Smooth muscle cell (in vitro differentiated cells): ENCODE measurements around the gene RTRAF. TPM values are rescaled to one million over a fixed set of nuclear protein-coding genes. Genes with fewer than 3 reads are reported as not detected.

Experiments used
- DNase-seq: peaks from one replicate; lab custom pipeline; 2025; ENCODE audit not compliant: unreplicated experiment; lab: John Stamatoyannopoulos, UW
- H2AFZ ChIP-seq: fragments of 200-600 bp; sonication (generic); 2 replicates; pipeline ENCODE4 v1.6.0; 2016; ENCODE audit warnings: antibody characterized with exemption, low read depth, mild to moderate bottlenecking
- H3F3A ChIP-seq: fragments of 200-600 bp; sonication (generic); 2 replicates; pipeline ENCODE4 v1.6.0; 2017; ENCODE audit warnings: antibody characterized with exemption, low read depth
- H3K27ac ChIP-seq: fragments of 200-600 bp; sonication (generic); 2 replicates; pipeline ENCODE4 v1.5.1; 2016; ENCODE audit warnings: low read depth, mild to moderate bottlenecking
- H3K27me3 ChIP-seq: fragments of 200-600 bp; sonication (generic); 2 replicates; pipeline ENCODE4 v1.6.1; 2016; ENCODE audit warnings: low read depth, mild to moderate bottlenecking
- H3K36me3 ChIP-seq: fragments of 200-600 bp; sonication (generic); 2 replicates; pipeline ENCODE4 v1.5.1; 2016; ENCODE audit warnings: low read depth
- H3K4me1 ChIP-seq: fragments of 200-600 bp; sonication (generic); 2 replicates; pipeline ENCODE4 v1.5.1; 2016; ENCODE audit warnings: low read depth
- H3K4me2 ChIP-seq: fragments of 200-600 bp; sonication (generic); 2 replicates; pipeline ENCODE4 v1.6.0; 2016; ENCODE audit warnings: mild to moderate bottlenecking
- H3K4me3 ChIP-seq: fragments of 200-600 bp; sonication (generic); 2 replicates; pipeline ENCODE4 v1.5.1; 2016; ENCODE audit warnings: mild to moderate bottlenecking
- H3K79me2 ChIP-seq: fragments of 200-600 bp; sonication (generic); 2 replicates; pipeline ENCODE4 v1.6.0; 2016; ENCODE audit warnings: low read depth, mild to moderate bottlenecking
- H3K9ac ChIP-seq: fragments of 200-600 bp; sonication (generic); 2 replicates; pipeline ENCODE4 v1.6.0; 2016; ENCODE audit warnings: low read depth
- H3K9me3 ChIP-seq: fragments of 200-600 bp; sonication (generic); replicated peaks from 2 replicates; pipeline ENCODE4 v1.5.1; 2016; ENCODE audit warnings: low read depth
- H4K20me1 ChIP-seq: fragments of 200-600 bp; sonication (generic); 2 replicates; pipeline ENCODE4 v1.6.0; 2016; ENCODE audit warnings: low read depth
- WGBS: methylation state at CpG from one replicate; pipeline ENCODE4 v1.1.7; 2016; ENCODE audit warnings: low lambda C conversion rate; 5-methylcytosine and 5-hydroxymethylcytosine counted together
- polyA plus RNA-seq: library from polyadenylated mRNA; unstranded; fragments of >200 nt; fragmentation: Nextera tagmentation; extraction: Ambion mirVana; gene quantifications from 2 replicates; pipeline ENCODE4 v1.2.1, GENCODE V29; 2016
- total RNA-seq: library from RNA; depleted of rRNA; stranded (reverse); fragments of >200 nt; gene quantifications from 2 replicates; pipeline ENCODE4 v1.2.3, GENCODE V29; 2014
- TF ChIP-seq, protein P1 (sequence below): fragments of 200-600 bp; sonication (generic); IDR thresholded peaks from 2 replicates; pipeline ENCODE4 v1.5.1; 2017; ENCODE audit warnings: borderline replicate concordance, mild to moderate bottlenecking, antibody characterized with exemption; ENCODE audit not compliant: insufficient read depth, poor library complexity, severe bottlenecking

The RTRAF gene
- total and polyA plus RNA-seq, 2 experiments from 2014 or later = 163 to 218 TPM

DNA sequence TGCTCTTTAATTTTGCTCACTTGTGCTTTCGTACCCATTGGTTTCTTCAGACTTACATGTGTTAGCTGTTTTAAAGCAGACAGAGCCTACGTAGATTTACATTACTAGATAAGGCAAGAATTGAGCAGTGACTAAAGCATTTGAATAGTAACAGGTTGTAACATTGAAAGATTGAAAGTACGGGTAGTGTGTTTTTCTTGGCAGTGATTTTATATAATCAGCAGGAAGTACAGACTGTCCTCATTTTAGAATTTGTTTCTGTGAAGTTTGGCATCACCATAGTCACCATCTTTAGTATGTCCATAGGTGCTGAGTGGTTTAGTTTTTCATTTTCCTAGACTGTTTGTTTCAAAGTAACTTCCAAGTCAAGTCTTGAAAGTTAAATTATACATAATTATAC lies 14.0 kb downstream of the RTRAF start:
- Histone ChIP-seq H3K9ac (no peak overlapping the region), H3K4me1 (no peaks in the 10 kb centered on the region), H3K9me3 (no peaks in the 10 kb centered on the region), H3F3A (peaks cover 22% of the 10 kb centered on the region), H3K27me3 (no peaks in the 10 kb centered on the region), H3K27ac (peak overlapping the region; percentile 33), H3K4me3 (no peak overlapping the region), H3K79me2 (peaks cover 24% of the 10 kb centered on the region), H4K20me1 (no peaks in the 10 kb centered on the region), H3K36me3 (peaks cover 41% of the 10 kb centered on the region), H2AFZ (no peak overlapping the region), H3K4me2 (no peak overlapping the region)
- WGBS = 65% methylated on average over 3 of the region's 3 CpGs
- TF ChIP-seq, protein P1, sequence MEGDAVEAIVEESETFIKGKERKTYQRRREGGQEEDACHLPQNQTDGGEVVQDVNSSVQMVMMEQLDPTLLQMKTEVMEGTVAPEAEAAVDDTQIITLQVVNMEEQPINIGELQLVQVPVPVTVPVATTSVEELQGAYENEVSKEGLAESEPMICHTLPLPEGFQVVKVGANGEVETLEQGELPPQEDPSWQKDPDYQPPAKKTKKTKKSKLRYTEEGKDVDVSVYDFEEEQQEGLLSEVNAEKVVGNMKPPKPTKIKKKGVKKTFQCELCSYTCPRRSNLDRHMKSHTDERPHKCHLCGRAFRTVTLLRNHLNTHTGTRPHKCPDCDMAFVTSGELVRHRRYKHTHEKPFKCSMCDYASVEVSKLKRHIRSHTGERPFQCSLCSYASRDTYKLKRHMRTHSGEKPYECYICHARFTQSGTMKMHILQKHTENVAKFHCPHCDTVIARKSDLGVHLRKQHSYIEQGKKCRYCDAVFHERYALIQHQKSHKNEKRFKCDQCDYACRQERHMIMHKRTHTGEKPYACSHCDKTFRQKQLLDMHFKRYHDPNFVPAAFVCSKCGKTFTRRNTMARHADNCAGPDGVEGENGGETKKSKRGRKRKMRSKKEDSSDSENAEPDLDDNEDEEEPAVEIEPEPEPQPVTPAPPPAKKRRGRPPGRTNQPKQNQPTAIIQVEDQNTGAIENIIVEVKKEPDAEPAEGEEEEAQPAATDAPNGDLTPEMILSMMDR = no peak
- DNase-seq = no peak

DNA sequence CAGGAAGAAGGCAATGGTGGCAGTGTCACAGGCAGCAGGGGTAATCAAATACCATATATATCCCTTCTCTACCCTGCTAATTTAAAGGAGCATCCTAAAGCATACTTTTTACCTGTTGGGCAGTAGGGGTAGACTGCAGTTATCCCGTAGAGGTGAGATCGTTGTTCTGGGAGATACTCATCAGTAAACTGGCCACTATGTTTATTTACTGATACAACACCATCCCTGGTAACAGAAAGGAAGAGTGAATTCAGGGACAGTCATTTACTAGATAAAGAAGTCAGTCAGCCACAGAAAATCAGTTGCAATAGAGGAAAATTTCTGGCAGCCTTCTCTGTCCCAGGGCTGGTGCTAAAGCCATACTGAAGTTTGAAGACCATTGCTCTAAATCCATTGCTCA lies 16.3 kb downstream of the RTRAF start:
- DNase-seq = no peak
- Histone ChIP-seq H3K4me2 (no peak overlapping the region), H4K20me1 (no peaks in the 10 kb centered on the region), H3K9me3 (no peaks in the 10 kb centered on the region), H3K9ac (no peak overlapping the region), H3K36me3 (peaks cover 54% of the 10 kb centered on the region), H3F3A (peaks cover 23% of the 10 kb centered on the region), H2AFZ (no peak overlapping the region), H3K79me2 (peaks cover 13% of the 10 kb centered on the region), H3K27me3 (no peaks in the 10 kb centered on the region), H3K4me1 (no peaks in the 10 kb centered on the region), H3K4me3 (no peak overlapping the region), H3K27ac (no peak overlapping the region)
- TF ChIP-seq, protein P1 = no peak
- 84% methylated on average over 2 of the region's 2 CpGs for WGBS

DNA sequence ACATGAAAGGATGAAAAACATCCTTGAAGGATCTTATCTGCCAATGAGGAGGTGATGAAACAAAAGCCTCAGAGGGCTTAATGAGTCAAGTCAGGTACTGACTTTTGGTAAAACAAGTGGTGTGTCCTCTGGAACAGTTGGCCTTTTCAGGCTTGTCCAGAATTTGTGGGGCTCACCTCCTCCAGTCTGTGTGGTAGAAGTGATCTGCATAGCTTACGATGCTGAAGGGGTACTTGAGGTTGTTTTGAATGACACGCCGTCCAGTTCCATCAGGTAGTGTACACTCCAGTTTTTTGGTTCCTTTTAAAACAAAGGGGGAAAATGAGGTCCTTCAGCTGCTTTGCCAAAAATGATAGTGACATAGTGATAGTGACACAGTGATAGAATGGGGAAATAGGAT lies 17.0 kb downstream of the RTRAF start:
- TF ChIP-seq, protein P1 = no peak
- no peak overlapping the region for H2AFZ ChIP-seq
- 97% methylated on average over 3 of the region's 3 CpGs for WGBS
- H3K79me2 ChIP-seq = peaks cover 9% of the 10 kb centered on the region
- peaks cover 58% of the 10 kb centered on the region for H3K36me3 ChIP-seq
- no peak for DNase-seq
- no peaks in the 10 kb centered on the region for H3K9me3 ChIP-seq
- no peaks in the 10 kb centered on the region for H4K20me1 ChIP-seq
- H3K4me1 ChIP-seq = no peaks in the 10 kb centered on the region
- no peaks in the 10 kb centered on the region for H3K27me3 ChIP-seq
- H3K4me2 ChIP-seq = no peak overlapping the region
- no peak overlapping the region for H3K9ac ChIP-seq
- H3K4me3 ChIP-seq = no peak overlapping the region
- H3F3A ChIP-seq = peaks cover 19% of the 10 kb centered on the region
- H3K27ac ChIP-seq = peak overlapping the region; percentile 9

DNA sequence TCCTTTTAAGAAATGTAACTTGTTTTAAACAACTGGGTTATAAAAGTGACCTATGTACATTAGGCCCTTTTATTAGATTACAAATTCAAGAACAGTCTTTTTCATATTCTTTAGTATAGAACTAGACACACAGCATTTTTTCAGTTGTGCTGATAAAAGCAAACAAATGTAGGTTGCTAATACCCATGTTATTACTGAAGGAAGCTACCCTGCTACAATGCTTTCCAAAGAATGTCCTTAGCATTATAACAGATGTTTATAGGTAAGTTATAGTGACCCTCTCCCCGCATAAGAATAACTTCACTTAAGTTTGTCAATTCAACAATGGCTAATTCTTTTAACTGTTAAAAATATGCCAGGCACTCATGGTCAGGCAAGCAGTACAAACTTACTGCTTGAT lies 17.9 kb downstream of the RTRAF start:
- no peaks in the 10 kb centered on the region for H4K20me1 ChIP-seq
- no peak overlapping the region for H3K4me2 ChIP-seq
- no peaks in the 10 kb centered on the region for H3K27me3 ChIP-seq
- no peaks in the 10 kb centered on the region for H3K4me1 ChIP-seq
- no peak for DNase-seq
- H3K79me2 ChIP-seq = peaks cover 9% of the 10 kb centered on the region
- H3K4me3 ChIP-seq = no peak overlapping the region
- H3K27ac ChIP-seq = peak overlapping the region; percentile 9
- TF ChIP-seq, protein P1 = no peak
- no peak overlapping the region for H2AFZ ChIP-seq
- H3K36me3 ChIP-seq = peaks cover 61% of the 10 kb centered on the region
- no peak overlapping the region for H3K9ac ChIP-seq
- no peaks in the 10 kb centered on the region for H3K9me3 ChIP-seq
- peaks cover 21% of the 10 kb centered on the region for H3F3A ChIP-seq
- WGBS = 89% methylated on average over 1 of the region's 1 CpG
